Stimulated activated CD4-positive, alpha-beta T cell treated with anti-CD3 and anti-CD28 coated beads, TNF-alpha, amount 100 ng/mL, for 1 hour (primary cell): ENCODE results near the gene CD38.
"Not testable (repeated sequence)": the region's sequence is repeated elsewhere in the genome, so short reads cannot be mapped to it uniquely, and the experiment has no call there.

Experiments
- DNase-seq, 3 donors: peaks; one replicate each; pipeline ENCODE4 v3.0.0-alpha.2; 2020; ENCODE audit warnings: low read depth in 3 of 3, low spot score in 1 of 3

CD38 gene

GRCh38 chr4:15861198-15861597 lies 83.1 kb downstream of the CD38 start:
- DNase-seq: not testable (repeated sequence)

GRCh38 chr4:15864651-15865566 lies 86.8 kb downstream of the CD38 start:
- DNase-seq: no peak

- DNase-seq: no peak
These were observed 90.0 kb downstream of the CD38 start for GRCh38 chr4:15868111-15868510.

GRCh38 chr4:15868826-15869413 lies 90.8 kb downstream of the CD38 start:
- no peak for DNase-seq

GRCh38 chr4:15870079-15870478 lies 92.0 kb downstream of the CD38 start:
- DNase-seq: no peak

GRCh38 chr4:15870921-15871664 lies 93.0 kb downstream of the CD38 start:
- DNase-seq: no peak

GRCh38 chr4:15873117-15873516 lies 95.0 kb downstream of the CD38 start:
- DNase-seq: no peak

- DNase-seq: no peak
These were observed 96.5 kb downstream of the CD38 start for GRCh38 chr4:15874671-15875070.

GRCh38 chr4:15875663-15876460 lies 97.7 kb downstream of the CD38 start:
- DNase-seq: no peak

- no peak for DNase-seq
These were observed 99.9 kb downstream of the CD38 start for GRCh38 chr4:15878011-15878410.

GRCh38 chr4:15881820-15882219 lies 103.7 kb downstream of the CD38 start:
- no peak for DNase-seq

GRCh38 chr4:15882675-15883086 lies 104.6 kb downstream of the CD38 start:
- DNase-seq: peak in 2 of 3 donors; percentile 1 to 3

GRCh38 chr4:15883610-15884243 lies 105.6 kb downstream of the CD38 start:
- no peak for DNase-seq

- no peak for DNase-seq
These were observed 106.5 kb downstream of the CD38 start for GRCh38 chr4:15884666-15885065.

- DNase-seq: no peak
These were observed 107.3 kb downstream of the CD38 start for GRCh38 chr4:15885422-15885821.

- DNase-seq: no peak
These were observed 110.4 kb downstream of the CD38 start for GRCh38 chr4:15888515-15888914.

- DNase-seq: no peak
These were observed 112.2 kb downstream of the CD38 start for GRCh38 chr4:15890246-15890829.

GRCh38 chr4:15891312-15891711 lies 113.2 kb downstream of the CD38 start:
- DNase-seq: no peak

GRCh38 chr4:15893962-15894361 lies 115.8 kb downstream of the CD38 start:
- DNase-seq: no peak

- DNase-seq: no peak
These were observed 116.3 kb downstream of the CD38 start for GRCh38 chr4:15894393-15894792.
